Body of pancreas (tissue), 4 donors: ENCODE data around the gene RGSL1.

Experiments
- CTCF ChIP-seq, 7 experiments: fragments of 450-650 bp in 4 of 7; fragments of 200-600 bp in 3 of 7; sonication (generic) in 3 of 7; IDR thresholded peaks; one replicate each; pipeline ENCODE4 v1.5.1; 2016 to 2019; ENCODE audit warnings: antibody characterized with exemption in 7 of 7
- POLR2A ChIP-seq, 3 donors: fragments of 450-650 bp; IDR thresholded peaks; one replicate each; pipeline ENCODE4 v1.6.1; 2016; ENCODE audit warnings: antibody characterized with exemption in 3 of 3, mild to moderate bottlenecking in 2 of 3

- TF ChIP-seq CTCF (IDR thresholded peaks at IDR 0.05): no peak
- TF ChIP-seq POLR2A (IDR thresholded peaks at IDR 0.05): no peak
Observed at GRCh38 chr1:182400567-182400966, 49.4 kb upstream of the RGSL1 start, which contains the start of gene TEDDM1.
